Measurements from ENCODE around the gene PSENEN. TPM values are rescaled to one million over a fixed set of nuclear protein-coding genes. Genes with fewer than 3 reads are reported as not detected.

PSENEN gene
- total RNA-seq, 1 experiment from 2014 or later, result 70.2 TPM

GRCh38 chr19:35725216-35725861, 20.1 kb upstream of the PSENEN start:
- H3K36me3 Mint-ChIP-seq (ENCODE audit: insufficient read depth, unreplicated experiment), result peaks cover 94% of the 10 kb centered on the region
- POLR2A ChIA-PET, result no interaction called here
- no peak for TF ChIP-seq CTCF (IDR thresholded peaks at IDR 0.05; ENCODE audit: insufficient read depth in 1 of 2, low read depth in 1 of 2, low read length in 1 of 2, severe bottlenecking in 1 of 2, unreplicated experiment in 1 of 2)
- Histone ChIP-seq H3K9me3 (no peaks in the 10 kb centered on the region), H3K4me1 (no peaks in the 10 kb centered on the region), H3K4me3 (ENCODE audit: low read depth, low read length) (no peak overlapping the region), H3K36me3 (ENCODE audit: control insufficient read depth, insufficient read depth, low read length) (peaks cover 8% of the 10 kb centered on the region), H3K27me3 (replicated peaks; ENCODE audit: control insufficient read depth, insufficient read depth, low read length) (no peaks in the 10 kb centered on the region)
- no peak for DNase-seq
- H3K9me3 Mint-ChIP-seq (ENCODE audit: unreplicated experiment), result no peaks in the 10 kb centered on the region
- H3K27me3 Mint-ChIP-seq (ENCODE audit: insufficient read depth, unreplicated experiment), result no peaks in the 10 kb centered on the region
- H3K4me1 Mint-ChIP-seq (ENCODE audit: low read depth, unreplicated experiment), result no peaks in the 10 kb centered on the region
- no TSS peak for BruUV-seq (replicated peaks)
- peak overlapping the region; percentile 20 for H3K27ac Mint-ChIP-seq (ENCODE audit: unreplicated experiment)
- intact Hi-C loops (cut with micrococcal nuclease; ENCODE audit: unreplicated experiment), result no loop called here
- H3K4me3 Mint-ChIP-seq (ENCODE audit: unreplicated experiment), result no peak overlapping the region
- CTCF ChIA-PET, result no interaction called here

DNA sequence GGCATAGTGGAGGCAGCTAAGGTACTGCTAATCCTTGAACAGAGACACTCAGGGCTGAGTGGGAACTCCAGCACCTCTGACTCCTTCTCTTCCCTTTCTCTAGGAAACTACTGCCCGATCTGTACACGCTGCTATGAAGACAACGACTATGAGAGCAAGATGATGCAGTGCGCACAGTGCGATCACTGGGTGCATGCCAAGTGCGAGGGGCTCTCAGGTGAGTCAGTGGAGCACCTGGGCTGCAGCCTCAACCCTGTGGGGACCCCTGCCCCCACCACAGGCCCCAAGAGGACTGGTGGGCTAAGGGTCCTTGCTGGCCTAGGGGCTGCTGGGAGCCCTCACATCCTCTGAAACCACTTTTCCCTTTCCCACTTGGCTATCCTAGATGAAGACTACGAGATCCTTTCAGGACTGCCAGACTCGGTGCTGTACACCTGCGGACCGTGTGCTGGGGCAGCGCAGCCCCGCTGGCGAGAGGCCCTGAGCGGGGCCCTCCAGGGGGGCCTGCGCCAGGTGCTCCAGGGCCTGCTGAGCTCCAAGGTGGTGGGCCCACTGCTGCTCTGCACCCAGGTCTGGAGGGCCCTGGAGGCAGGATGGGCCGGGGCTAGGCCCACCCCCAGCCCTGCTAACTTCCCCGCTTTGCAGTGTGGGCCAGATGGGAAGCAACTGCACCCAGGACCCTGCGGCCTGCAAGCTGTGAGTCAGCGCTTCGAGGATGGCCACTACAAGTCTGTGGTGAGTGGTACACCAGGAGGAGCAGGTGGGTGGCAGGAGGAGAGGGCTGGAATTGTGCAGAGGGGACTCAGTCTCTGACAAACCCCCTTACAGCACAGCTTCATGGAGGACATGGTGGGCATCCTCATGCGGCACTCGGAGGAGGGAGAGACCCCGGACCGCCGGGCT, 18.1 kb upstream of the PSENEN start:
- Histone ChIP-seq H3K9me3 (no peaks in the 10 kb centered on the region), H3K4me3 (ENCODE audit: low read depth, low read length) (no peak overlapping the region), H3K27me3 (replicated peaks; ENCODE audit: control insufficient read depth, insufficient read depth, low read length) (no peaks in the 10 kb centered on the region), H3K4me1 (no peaks in the 10 kb centered on the region), H3K36me3 (ENCODE audit: control insufficient read depth, insufficient read depth, low read length) (peaks cover 8% of the 10 kb centered on the region)
- DNase-seq, result no peak
- CTCF ChIA-PET, result interaction anchor here (1.0 to 1.6 kb wide), 2 partner anchors 10 to 13 kb away, joined by 7 to 10 read pairs; no protein-coding TSS in a partner anchor
- intact Hi-C loops (cut with micrococcal nuclease; ENCODE audit: unreplicated experiment), result no loop called here
- Mint-ChIP-seq H3K36me3 (ENCODE audit: insufficient read depth, unreplicated experiment) (peaks cover 90% of the 10 kb centered on the region), H3K27me3 (ENCODE audit: insufficient read depth, unreplicated experiment) (no peaks in the 10 kb centered on the region), H3K4me1 (ENCODE audit: low read depth, unreplicated experiment) (no peaks in the 10 kb centered on the region), H3K4me3 (ENCODE audit: unreplicated experiment) (no peak overlapping the region), H3K9me3 (ENCODE audit: unreplicated experiment) (no peaks in the 10 kb centered on the region), H3K27ac (ENCODE audit: unreplicated experiment) (no peak overlapping the region)
- no TSS peak for BruUV-seq (replicated peaks)
- TF ChIP-seq CTCF (IDR thresholded peaks at IDR 0.05; ENCODE audit: insufficient read depth in 1 of 2, low read depth in 1 of 2, low read length in 1 of 2, severe bottlenecking in 1 of 2, unreplicated experiment in 1 of 2), result no peak
- POLR2A ChIA-PET, result interaction anchor here (0.5 to 0.6 kb wide), 2 partner anchors 13 to 18 kb away, joined by 3 read pairs; partner anchors contain the start of gene PSENEN

DNA sequence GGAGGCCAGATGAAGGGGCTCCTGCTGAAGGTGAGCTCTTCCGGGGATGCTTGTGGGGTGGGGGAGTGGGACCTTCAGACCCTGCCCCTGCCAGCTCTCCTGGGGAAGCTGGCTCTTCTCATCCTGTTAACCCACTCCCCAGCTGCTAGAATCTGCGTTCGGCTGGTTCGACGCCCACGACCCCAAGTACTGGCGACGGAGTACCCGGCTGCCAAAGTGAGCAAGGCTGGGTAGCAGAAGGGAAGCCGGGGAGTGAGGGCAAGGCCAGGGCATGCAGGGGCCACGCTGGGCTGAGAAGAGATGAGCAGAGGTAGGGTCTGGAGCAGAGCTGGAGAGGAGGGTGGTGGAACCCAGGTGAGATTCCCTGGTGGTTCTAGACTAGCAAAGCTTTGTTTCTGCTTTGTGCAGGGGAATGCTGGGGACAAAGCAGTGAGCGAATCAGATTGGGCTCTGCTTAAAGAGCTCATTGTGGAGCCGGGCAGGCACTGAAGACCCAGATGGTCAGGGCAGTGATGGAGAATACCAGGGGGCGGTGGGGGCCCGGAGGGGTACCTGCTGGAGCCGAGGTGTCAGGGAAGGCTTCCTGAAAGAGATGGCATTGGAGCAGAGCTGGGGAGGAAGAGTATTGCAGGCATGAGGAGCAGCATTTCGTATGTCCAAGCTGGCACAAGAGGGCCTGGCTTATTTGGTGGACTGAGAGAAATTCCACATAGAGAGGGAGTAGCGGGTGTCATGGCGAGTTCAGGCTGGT, 17.3 kb upstream of the PSENEN start:
- ChIA-PET CTCF (interaction anchor here (1.6 kb wide), 1 partner anchor 9 kb away, joined by 7 read pairs; no protein-coding TSS in a partner anchor), POLR2A (interaction anchor here (0.5 to 0.6 kb wide), 2 partner anchors 13 to 17 kb away, joined by 3 read pairs; partner anchors contain the start of gene PSENEN)
- H3K4me1 Mint-ChIP-seq (ENCODE audit: low read depth, unreplicated experiment), result no peaks in the 10 kb centered on the region
- intact Hi-C loops (cut with micrococcal nuclease; ENCODE audit: unreplicated experiment), result no loop called here
- H3K36me3 ChIP-seq (ENCODE audit: control insufficient read depth, insufficient read depth, low read length), result peaks cover 5% of the 10 kb centered on the region
- no peaks in the 10 kb centered on the region for H3K9me3 ChIP-seq
- BruUV-seq (replicated peaks), result no TSS peak
- peaks cover 85% of the 10 kb centered on the region for H3K36me3 Mint-ChIP-seq (ENCODE audit: insufficient read depth, unreplicated experiment)
- H3K27me3 Mint-ChIP-seq (ENCODE audit: insufficient read depth, unreplicated experiment), result no peaks in the 10 kb centered on the region
- no peak overlapping the region for H3K27ac Mint-ChIP-seq (ENCODE audit: unreplicated experiment)
- H3K9me3 Mint-ChIP-seq (ENCODE audit: unreplicated experiment), result no peaks in the 10 kb centered on the region
- H3K27me3 ChIP-seq (replicated peaks; ENCODE audit: control insufficient read depth, insufficient read depth, low read length), result no peaks in the 10 kb centered on the region
- H3K4me3 Mint-ChIP-seq (ENCODE audit: unreplicated experiment), result no peak overlapping the region
- TF ChIP-seq CTCF (IDR thresholded peaks at IDR 0.05; ENCODE audit: insufficient read depth in 1 of 2, low read depth in 1 of 2, low read length in 1 of 2, severe bottlenecking in 1 of 2, unreplicated experiment in 1 of 2), result no peak
- no peak overlapping the region for H3K4me3 ChIP-seq (ENCODE audit: low read depth, low read length)
- no peaks in the 10 kb centered on the region for H3K4me1 ChIP-seq
- no peak for DNase-seq
